NCI-H345 (cell line): Measurements from ENCODE around the gene PRPF6.
A peak's percentile ranks its signal among the peaks of the same experiment; 100 is the strongest.

ENCODE experiments used
- DNase-seq: peaks from one replicate; lab custom pipeline; 2025; lab: John Stamatoyannopoulos, UW

The PRPF6 gene

DNA sequence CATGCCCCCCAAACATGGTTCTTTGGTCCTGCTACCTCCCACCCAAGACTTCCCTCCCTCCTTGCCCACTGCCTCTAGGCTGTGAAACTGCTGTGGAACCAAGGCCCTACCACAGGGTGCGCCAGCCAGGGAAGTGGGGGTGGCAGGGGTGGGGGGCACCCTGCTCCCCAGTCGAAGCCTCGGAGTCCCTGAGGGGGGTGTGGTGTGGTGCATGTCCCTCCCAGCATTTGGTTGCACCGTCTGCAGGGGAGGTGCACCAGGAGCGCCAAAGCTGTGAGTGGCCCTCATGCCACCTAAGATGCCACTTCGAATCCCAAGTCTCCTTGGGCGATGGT lies 96.6 kb downstream of the PRPF6 start:
- DNase-seq = no peak

DNA sequence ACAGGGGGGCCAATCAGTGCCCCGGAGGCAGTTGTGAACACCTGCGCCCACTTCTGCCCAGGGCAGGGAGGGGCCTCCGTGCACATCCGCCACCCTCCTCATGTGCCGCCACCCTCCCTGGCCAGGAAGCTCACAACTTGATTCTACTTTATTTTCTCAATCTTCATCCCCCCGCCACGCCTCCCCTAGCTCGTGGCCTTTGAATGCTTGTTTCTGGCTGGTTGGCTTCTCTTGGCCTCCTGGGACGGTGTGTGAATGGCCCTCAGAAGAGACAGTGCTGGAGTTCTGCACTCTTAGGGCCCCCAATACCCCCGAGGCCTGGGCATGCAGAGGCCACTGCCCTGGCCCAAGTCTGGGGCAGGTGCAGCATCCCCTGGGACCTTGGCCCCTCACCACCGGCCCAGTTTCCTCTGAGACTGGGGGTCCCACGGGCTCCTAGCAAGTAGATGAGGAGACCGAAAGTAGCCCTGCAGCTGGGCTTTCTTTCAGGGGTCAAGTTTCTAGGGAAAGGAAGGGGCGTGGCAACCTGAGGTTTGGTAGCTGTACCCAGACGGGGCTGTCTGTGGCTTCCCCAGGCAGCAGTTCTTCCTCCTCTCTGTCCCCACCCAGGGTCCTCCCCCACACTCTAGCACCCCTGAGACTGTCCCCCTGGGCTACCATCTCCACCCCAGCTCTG lies 97.1 kb downstream of the PRPF6 start:
- no peak for DNase-seq

DNA sequence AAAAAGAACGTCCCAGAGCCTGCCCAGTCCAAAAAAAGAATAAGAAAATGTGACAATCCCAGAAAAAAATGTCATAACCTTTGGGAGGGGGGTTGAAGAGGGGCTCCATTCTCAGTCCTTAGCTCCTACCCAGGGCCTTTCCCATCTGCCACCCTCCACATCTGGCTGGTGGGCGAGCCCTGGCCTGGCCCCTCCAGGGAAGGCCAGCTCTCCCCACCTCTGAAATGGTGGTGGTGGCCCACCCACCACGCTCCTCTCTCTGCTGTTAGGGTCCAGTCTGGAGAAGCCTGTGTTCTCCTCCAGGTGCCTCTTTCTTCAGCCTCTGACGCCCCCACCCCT lies 98.0 kb downstream of the PRPF6 start:
- no peak for DNase-seq

DNA sequence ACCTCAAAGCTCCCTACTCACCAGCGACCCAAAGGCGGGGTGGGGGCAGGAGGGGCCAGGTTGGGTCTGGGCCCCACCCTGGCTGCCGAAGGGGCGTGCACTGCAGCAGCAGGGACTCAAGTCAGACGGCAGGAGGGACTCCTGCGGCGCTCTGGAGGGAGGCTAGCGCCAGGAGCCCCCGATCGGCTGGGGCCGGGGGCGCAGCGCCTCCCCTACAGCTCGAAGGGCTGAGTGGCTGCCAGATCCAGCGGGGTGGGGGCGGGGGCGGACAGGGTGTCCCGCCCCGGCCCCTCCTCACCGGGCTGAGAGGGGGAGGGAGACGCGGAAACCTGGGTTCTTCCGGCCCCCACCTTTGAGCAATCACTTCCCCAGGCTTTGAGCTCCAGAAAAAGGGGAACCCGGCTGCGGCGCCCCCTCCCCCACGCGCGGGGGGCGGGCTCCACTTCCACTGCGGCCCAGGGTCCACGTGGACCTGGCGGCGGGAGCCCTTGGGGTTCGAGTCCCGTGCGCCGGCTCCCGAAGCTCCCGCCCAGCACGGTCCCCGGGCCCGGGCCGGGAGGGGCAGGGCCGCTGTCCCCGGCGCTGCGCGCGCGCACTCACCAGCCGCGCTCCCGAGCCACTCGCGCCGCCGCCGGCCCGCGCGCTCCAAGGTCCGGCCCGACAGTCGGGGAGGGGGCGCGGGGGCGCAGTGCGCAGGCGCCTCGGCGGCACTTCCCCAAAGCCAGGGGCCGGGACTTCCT lies 98.5 kb downstream of the PRPF6 start, which contains the start of gene RGS19:
Gene RGS19, minus strand, starts transcription at position 246 of the 740 bp plus-strand sequence. CDS start 2,632 bp downstream, outside the sequence.
- peak; percentile 78 for DNase-seq

DNA sequence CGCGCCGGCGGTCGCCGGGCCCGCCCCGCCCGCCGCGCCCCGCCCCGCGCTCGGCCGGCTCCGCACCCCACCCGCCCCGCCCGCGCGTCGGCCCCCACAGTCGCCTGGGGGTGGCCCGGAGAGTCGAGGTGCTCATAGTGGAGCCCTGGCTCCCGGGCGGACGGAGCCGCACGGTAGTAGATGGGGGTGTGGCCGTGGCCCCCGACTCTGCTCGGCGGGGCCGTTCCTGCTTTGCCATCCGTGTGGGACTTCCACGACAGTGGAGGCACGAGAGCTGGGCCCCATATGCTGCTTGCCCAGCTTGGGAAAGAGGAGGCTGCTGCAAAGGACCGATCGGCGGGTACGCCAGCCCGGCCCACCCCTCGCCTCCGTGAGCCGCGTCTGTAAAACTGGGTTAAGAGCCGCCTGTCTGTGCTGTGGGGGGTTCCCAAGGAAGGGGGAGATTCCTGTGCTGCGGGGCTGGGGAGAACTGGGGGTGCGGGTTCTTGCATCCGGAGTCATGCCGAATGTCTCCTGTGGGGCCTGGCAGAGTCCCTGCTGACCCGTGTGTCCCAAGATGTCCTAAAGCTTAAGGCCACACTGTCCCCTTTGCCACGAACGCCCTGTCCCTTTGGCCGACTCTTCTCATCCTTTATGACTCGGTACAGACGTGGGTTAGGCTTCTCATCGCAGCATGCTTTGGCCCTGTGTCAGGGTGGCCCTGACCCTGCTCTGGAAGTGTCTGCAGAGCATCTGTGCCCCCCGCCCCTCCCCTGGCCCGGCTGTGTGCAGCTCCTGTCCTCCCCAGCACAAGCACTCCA lies 99.3 kb downstream of the PRPF6 start, which contains the start of gene OPRL1:
Gene OPRL1, plus strand, starts transcription at position 70 of the 800 bp plus-strand sequence. CDS start 12,639 bp downstream, outside the sequence.
- DNase-seq = no peak

DNA sequence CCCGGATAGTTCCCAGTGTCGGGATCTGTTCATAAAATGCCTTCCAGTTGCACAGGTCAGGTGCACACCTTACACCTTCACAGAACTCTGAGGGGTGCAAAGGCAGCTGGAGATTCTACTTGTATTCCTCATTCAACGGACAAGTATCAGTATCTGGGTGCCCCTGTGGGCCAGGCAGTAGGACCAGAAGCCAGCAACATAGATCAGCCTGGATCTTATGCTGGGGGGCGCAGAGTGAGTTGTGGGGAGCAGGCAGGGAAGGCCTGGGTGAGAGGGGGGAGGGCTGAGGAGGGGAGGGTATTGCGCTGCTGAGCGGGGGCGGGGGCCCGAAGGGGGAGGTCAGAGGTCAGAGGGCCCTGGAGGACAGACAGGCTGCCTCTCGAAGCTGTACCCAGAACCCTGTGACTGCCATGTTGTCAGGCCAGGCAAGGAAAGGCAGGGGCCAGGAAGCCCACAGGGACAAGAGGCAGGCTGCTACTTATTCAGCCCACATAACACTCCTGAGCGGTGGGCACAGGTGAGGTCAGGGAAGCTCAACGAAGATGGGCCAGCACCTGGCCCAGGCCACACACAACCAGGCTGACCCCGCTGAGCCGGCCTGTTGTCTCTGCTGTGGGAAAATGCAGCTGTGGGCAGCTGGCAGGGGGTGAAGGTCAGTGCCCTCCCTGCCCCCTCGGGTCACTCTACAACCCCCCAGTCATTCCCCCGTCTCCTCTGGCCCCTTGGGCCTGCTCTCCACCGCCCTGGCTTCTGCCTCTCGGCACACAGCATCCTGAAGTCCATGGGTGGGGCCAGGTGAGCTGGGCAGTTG lies 100.1 kb downstream of the PRPF6 start:
- DNase-seq = no peak

DNA sequence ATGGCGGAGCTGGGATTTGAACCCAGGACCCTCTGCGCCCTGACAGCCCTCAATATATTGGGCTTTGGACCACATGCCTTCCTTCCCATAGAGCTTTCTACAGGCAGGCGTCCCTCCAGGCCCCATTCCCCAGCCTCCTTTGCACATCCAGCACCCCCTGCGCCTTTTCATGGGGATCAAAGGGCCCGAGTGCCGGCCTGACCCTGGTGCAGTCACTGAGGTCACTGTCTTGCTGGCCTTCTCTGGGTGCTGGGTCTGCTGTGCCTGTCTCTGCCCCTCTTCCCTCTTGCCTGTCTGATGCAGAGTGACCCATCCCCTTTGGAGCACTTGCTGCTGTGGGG lies 100.7 kb downstream of the PRPF6 start:
- no peak for DNase-seq

DNA sequence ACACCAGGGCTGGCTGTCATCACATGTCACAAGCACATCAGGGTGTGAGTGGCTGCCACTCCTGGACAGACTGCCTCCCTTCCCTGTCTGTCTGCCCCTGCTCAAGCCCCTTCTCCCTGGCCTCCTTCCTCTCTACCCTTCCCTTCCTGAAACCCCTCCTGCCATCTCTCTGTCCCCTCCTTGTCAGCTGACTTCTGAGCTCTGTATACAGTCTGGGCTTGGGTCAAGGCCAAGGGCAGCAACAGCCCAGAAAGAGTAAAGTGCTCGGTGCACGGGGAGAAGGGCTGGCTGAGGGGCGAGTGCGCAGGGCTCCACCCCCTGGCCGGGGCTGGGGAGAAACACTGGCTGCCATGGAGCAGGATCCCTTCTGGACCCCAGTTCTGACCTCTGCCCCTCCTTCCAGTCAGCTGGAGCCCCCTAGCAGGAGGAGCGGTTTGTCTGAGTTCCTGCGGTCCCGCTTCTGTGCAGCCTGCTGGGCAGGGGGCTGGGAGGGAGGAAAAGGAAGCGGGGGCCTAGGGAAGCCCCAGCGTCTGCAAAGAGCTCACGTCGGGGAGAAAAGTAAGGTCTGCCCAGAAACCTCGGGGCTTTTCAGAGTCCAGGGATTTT lies 101.3 kb downstream of the PRPF6 start:
- no peak for DNase-seq
